Body of pancreas (tissue), 4 donors: Measurements from ENCODE around the gene CLK4. TPM values are rescaled to one million over a fixed set of nuclear protein-coding genes. Genes with fewer than 3 reads are reported as not detected.

Experiments used
- ATAC-seq: fragments of 150-250 bp; one replicate; pipeline ENCODE4 v1.9.1; 2016
- DNase-seq, 4 donors: peaks; one replicate each; pipeline ENCODE4 v3.0.0-alpha.2; 2019
- H3K27ac ChIP-seq, 4 donors: fragments of 200-600 bp; sonication (generic); 1 replicate in 3 of 4; 2 replicates in 1 of 4; pipeline versions ENCODE4 v1.5.1 to v1.6.1; 2016 to 2019; ENCODE audit warnings: mild to moderate bottlenecking in 1 of 4, mixed read lengths in 1 of 4, moderate library complexity in 1 of 4
- H3K27me3 ChIP-seq, 2 donors: fragments of 200-600 bp; sonication (generic); one replicate each; pipeline ENCODE4 v1.6.0; 2016; ENCODE audit warnings: mild to moderate bottlenecking in 1 of 2
- H3K36me3 ChIP-seq, 2 donors: fragments of 200-600 bp; sonication (generic); replicated peaks in 1 of 2; 2 replicates each; pipeline ENCODE4 v1.5.1; 2016; ENCODE audit warnings: low read depth in 2 of 2; ENCODE audit not compliant: insufficient read depth in 1 of 2
- H3K4me1 ChIP-seq: fragments of 200-600 bp; sonication (generic); one replicate; pipeline ENCODE4 v1.6.0; 2016
- H3K4me3 ChIP-seq, 2 donors: fragments of 200-600 bp; sonication (generic); 1 replicate in 1 of 2; 2 replicates in 1 of 2; pipeline ENCODE4 v1.5.1; 2016 to 2019
- H3K9me3 ChIP-seq, 3 donors: fragments of 200-600 bp; sonication (generic); 1 replicate in 2 of 3; 2 replicates in 1 of 3; pipeline ENCODE4 v1.5.1; 2016
- CTCF ChIP-seq, 7 experiments: fragments of 450-650 bp in 4 of 7; fragments of 200-600 bp in 3 of 7; sonication (generic) in 3 of 7; IDR thresholded peaks; one replicate each; pipeline ENCODE4 v1.5.1; 2016 to 2019; ENCODE audit warnings: antibody characterized with exemption in 7 of 7
- POLR2A ChIP-seq, 3 donors: fragments of 450-650 bp; IDR thresholded peaks; one replicate each; pipeline ENCODE4 v1.6.1; 2016; ENCODE audit warnings: antibody characterized with exemption in 3 of 3, mild to moderate bottlenecking in 2 of 3
- WGBS, 2 donors: methylation state at CpG; one replicate each; pipeline ENCODE4 v1.1.5; 2017; 5-methylcytosine and 5-hydroxymethylcytosine counted together
- intact Hi-C: fragments of 100-400 bp; cut with DNase I; formaldehyde crosslinking; loops from one replicate; pipeline ENCODE4 v1.15.1; 2023
- total RNA-seq, 2 donors: library from RNA; depleted of rRNA; stranded (reverse); fragments of >200 nt; gene quantifications; one replicate each; pipeline ENCODE4 v1.1.0, GENCODE V29; 2016

Gene CLK4
- total RNA-seq, 2 donors from 2014 or later = 46.5 to 49.0 TPM

- 62 to 79% methylated on average over 6 to 10 of the region's 10 CpGs for WGBS, 2 donors
- H3K36me3 ChIP-seq = no peaks in the 10 kb centered on the region
- no peaks in the 10 kb centered on the region for H3K27me3 ChIP-seq
- no peak overlapping the region for H3K27ac ChIP-seq
- ATAC-seq (no peak), DNase-seq (no peak)
- no peaks in the 10 kb centered on the region for H3K4me1 ChIP-seq
- no peak for TF ChIP-seq CTCF (IDR thresholded peaks at IDR 0.05)
- no peak for TF ChIP-seq POLR2A (IDR thresholded peaks at IDR 0.05)
- H3K9me3 ChIP-seq = no peaks in the 10 kb centered on the region
- no peak overlapping the region for H3K4me3 ChIP-seq
- intact Hi-C loops = no loop called here
These were observed 40.8 kb upstream of the CLK4 start for GRCh38 chr5:178667688-178668087.

- DNase-seq = no peak
- TF ChIP-seq CTCF (IDR thresholded peaks at IDR 0.05) (no peak), POLR2A (IDR thresholded peaks at IDR 0.05) (no peak)
- no peak overlapping the region for H3K27ac ChIP-seq
- intact Hi-C loops = no loop called here
- H3K36me3 ChIP-seq = no peaks in the 10 kb centered on the region
- no peaks in the 10 kb centered on the region for H3K9me3 ChIP-seq
- no peaks in the 10 kb centered on the region for H3K27me3 ChIP-seq
- no peaks in the 10 kb centered on the region for H3K4me1 ChIP-seq
- WGBS, 2 donors = 52% methylated on average over 5 of the region's 5 CpGs
- ATAC-seq = no peak
- no peak overlapping the region for H3K4me3 ChIP-seq
These were observed 40.3 kb upstream of the CLK4 start for GRCh38 chr5:178667101-178667500.

DNA sequence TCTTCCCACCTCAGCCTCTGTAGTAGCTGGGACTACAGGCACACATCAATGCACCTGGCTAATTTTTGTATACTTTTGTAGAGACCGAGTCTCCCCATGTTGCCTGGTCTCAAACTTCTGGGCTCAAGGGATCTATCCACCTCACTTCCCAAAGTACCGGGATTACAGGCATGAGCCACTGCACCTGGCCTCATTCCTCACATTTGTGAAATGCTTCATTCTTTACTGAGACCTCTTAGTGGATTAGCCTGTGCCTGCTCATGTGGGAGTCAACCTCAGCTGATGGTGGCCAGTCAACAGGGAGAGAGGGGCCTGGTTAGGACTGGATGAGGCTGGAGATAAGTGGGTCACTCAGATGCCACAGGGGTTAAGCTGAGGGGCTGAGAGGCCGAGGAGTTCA, 37.3 kb upstream of the CLK4 start:
- Histone ChIP-seq H3K27ac (no peak overlapping the region), H3K36me3 (no peaks in the 10 kb centered on the region), H3K4me1 (no peaks in the 10 kb centered on the region), H3K9me3 (no peaks in the 10 kb centered on the region), H3K27me3 (no peaks in the 10 kb centered on the region), H3K4me3 (no peak overlapping the region)
- DNase-seq (no peak), ATAC-seq (no peak)
- WGBS, 2 donors = 66 to 91% methylated on average over 3 of the region's 3 CpGs
- TF ChIP-seq CTCF (IDR thresholded peaks at IDR 0.05) (no peak), POLR2A (IDR thresholded peaks at IDR 0.05) (no peak)
- intact Hi-C loops = no loop called here

- H3K9me3 ChIP-seq = no peaks in the 10 kb centered on the region
- no peak for ATAC-seq
- TF ChIP-seq CTCF (IDR thresholded peaks at IDR 0.05) = no peak
- no peak for TF ChIP-seq POLR2A (IDR thresholded peaks at IDR 0.05)
- no peaks in the 10 kb centered on the region for H3K4me1 ChIP-seq
- H3K4me3 ChIP-seq = no peak overlapping the region
- no peaks in the 10 kb centered on the region for H3K27me3 ChIP-seq
- WGBS, 2 donors = 79 to 83% methylated on average over 5 to 10 of the region's 10 CpGs
- no peak for DNase-seq
- no peaks in the 10 kb centered on the region for H3K36me3 ChIP-seq
- intact Hi-C loops = no loop called here
- H3K27ac ChIP-seq = no peak overlapping the region
These were observed 35.7 kb upstream of the CLK4 start for GRCh38 chr5:178662541-178662860.

GRCh38 chr5:178661836-178662540, 35.1 kb upstream of the CLK4 start:
- DNase-seq (no peak), ATAC-seq (no peak)
- intact Hi-C loops = no loop called here
- 85 to 90% methylated on average over 19 to 21 of the region's 21 CpGs for WGBS, 2 donors
- Histone ChIP-seq H3K36me3 (no peaks in the 10 kb centered on the region), H3K27ac (no peak overlapping the region), H3K4me1 (no peaks in the 10 kb centered on the region), H3K27me3 (no peaks in the 10 kb centered on the region), H3K4me3 (no peak overlapping the region), H3K9me3 (no peaks in the 10 kb centered on the region)
- TF ChIP-seq POLR2A (IDR thresholded peaks at IDR 0.05) (no peak), CTCF (IDR thresholded peaks at IDR 0.05) (no peak)
